ENCODE data around the gene NRBF2. TPM values are rescaled to one million over a fixed set of nuclear protein-coding genes. Genes with fewer than 3 reads are reported as not detected.
A peak's percentile ranks its signal among the peaks of the same experiment; 100 is the strongest.
"Not testable (repeated sequence)": the region's sequence is repeated elsewhere in the genome, so short reads cannot be mapped to it uniquely, and the experiment has no call there.

NRBF2 gene
- total RNA-seq, 2 experiments from 2014 or later = 15.4 to 15.6 TPM

GRCh38 chr10:63153868-63154545, 20.9 kb downstream of the NRBF2 start:
- CTCF ChIA-PET; H3K27ac Mint-ChIP-seq; H3K9me3 Mint-ChIP-seq; H3K4me1 Mint-ChIP-seq (ENCODE audit: low read depth); DNase-seq; H3K27me3 Mint-ChIP-seq (ENCODE audit: low read depth); H3K4me3 Mint-ChIP-seq; intact Hi-C loops (cut with micrococcal nuclease): not testable (repeated sequence)
- H3K36me3 Mint-ChIP-seq (ENCODE audit: low read depth) = peaks cover 13% of the 10 kb centered on the region

- Mint-ChIP-seq H3K27me3 (ENCODE audit: low read depth) (no peaks in the 10 kb centered on the region), H3K4me3 (no peak overlapping the region), H3K4me1 (ENCODE audit: low read depth) (peaks cover 8% of the 10 kb centered on the region), H3K9me3 (no peaks in the 10 kb centered on the region), H3K27ac (peak overlapping the region; percentile 30), H3K36me3 (ENCODE audit: low read depth) (peaks cover 11% of the 10 kb centered on the region)
- intact Hi-C loops (cut with micrococcal nuclease) = loop anchor here (5.0 kb wide), 3 partner anchors 152 to 892 kb away; no protein-coding TSS in a partner anchor
- CTCF ChIA-PET = interaction anchor here (2.2 to 4.8 kb wide), 2 partner anchors 10 to 19 kb away, joined by 10 to 30 read pairs; no protein-coding TSS in a partner anchor
- DNase-seq = no peak
These were observed 21.6 kb downstream of the NRBF2 start for GRCh38 chr10:63154546-63155387.

GRCh38 chr10:63155388-63156020, 22.4 kb downstream of the NRBF2 start:
- DNase-seq = no peak
- Mint-ChIP-seq H3K4me3 (no peak overlapping the region), H3K36me3 (ENCODE audit: low read depth) (peaks cover 11% of the 10 kb centered on the region), H3K27ac (peak overlapping the region; percentile 30), H3K4me1 (ENCODE audit: low read depth) (peaks cover 8% of the 10 kb centered on the region), H3K9me3 (no peaks in the 10 kb centered on the region), H3K27me3 (ENCODE audit: low read depth) (no peaks in the 10 kb centered on the region)
- intact Hi-C loops (cut with micrococcal nuclease) = loop anchor here (5.0 kb wide), 3 partner anchors 153 to 893 kb away; no protein-coding TSS in a partner anchor
- CTCF ChIA-PET = interaction anchor here (0.6 to 4.8 kb wide), 6 partner anchors 11 to 657 kb away, joined by 3 to 30 read pairs (median 14); no protein-coding TSS in a partner anchor

GRCh38 chr10:63156236-63156635, 23.1 kb downstream of the NRBF2 start:
- CTCF ChIA-PET = interaction anchor here (0.6 to 4.8 kb wide), 9 partner anchors 10 to 657 kb away, joined by 3 to 32 read pairs (median 17); no protein-coding TSS in a partner anchor
- intact Hi-C loops (cut with micrococcal nuclease) = loop anchor here (5.0 kb wide), 3 partner anchors 154 to 894 kb away; no protein-coding TSS in a partner anchor
- no peaks in the 10 kb centered on the region for H3K27me3 Mint-ChIP-seq (ENCODE audit: low read depth)
- H3K27ac Mint-ChIP-seq = no peak overlapping the region
- peaks cover 11% of the 10 kb centered on the region for H3K36me3 Mint-ChIP-seq (ENCODE audit: low read depth)
- DNase-seq = no peak
- H3K9me3 Mint-ChIP-seq = no peaks in the 10 kb centered on the region
- H3K4me1 Mint-ChIP-seq (ENCODE audit: low read depth) = peaks cover 8% of the 10 kb centered on the region
- no peak overlapping the region for H3K4me3 Mint-ChIP-seq

- H3K27ac Mint-ChIP-seq = no peak overlapping the region
- intact Hi-C loops (cut with micrococcal nuclease) = loop anchor here (1.0 to 5.0 kb wide), 11 partner anchors 25 to 896 kb away; partner anchors contain the start of gene NRBF2
- CTCF ChIA-PET = interaction anchor here (0.5 to 4.8 kb wide), 34 partner anchors 8 to 905 kb away, joined by 3 to 32 read pairs (median 4); partner anchors contain the start of genes EGR2 and NRBF2
- no peak overlapping the region for H3K4me3 Mint-ChIP-seq
- H3K27me3 Mint-ChIP-seq (ENCODE audit: low read depth) = no peaks in the 10 kb centered on the region
- H3K9me3 Mint-ChIP-seq = no peaks in the 10 kb centered on the region
- H3K36me3 Mint-ChIP-seq (ENCODE audit: low read depth) = peaks cover 8% of the 10 kb centered on the region
- peaks cover 11% of the 10 kb centered on the region for H3K4me1 Mint-ChIP-seq (ENCODE audit: low read depth)
- peak; percentile 67 for DNase-seq
These were observed 24.9 kb downstream of the NRBF2 start for GRCh38 chr10:63157845-63158624.

- no peak for DNase-seq
- no peaks in the 10 kb centered on the region for H3K27me3 Mint-ChIP-seq (ENCODE audit: low read depth)
- peaks cover 8% of the 10 kb centered on the region for H3K4me1 Mint-ChIP-seq (ENCODE audit: low read depth)
- CTCF ChIA-PET = interaction anchor here (0.9 to 1.7 kb wide), 3 partner anchors 15 to 567 kb away, joined by 3 to 9 read pairs (median 5); no protein-coding TSS in a partner anchor
- intact Hi-C loops (cut with micrococcal nuclease) = no loop called here
- no peak overlapping the region for H3K4me3 Mint-ChIP-seq
- H3K36me3 Mint-ChIP-seq (ENCODE audit: low read depth) = no peaks in the 10 kb centered on the region
- no peak overlapping the region for H3K27ac Mint-ChIP-seq
- H3K9me3 Mint-ChIP-seq = no peaks in the 10 kb centered on the region
These were observed 28.5 kb downstream of the NRBF2 start for GRCh38 chr10:63161592-63161991.

- Mint-ChIP-seq H3K36me3 (ENCODE audit: low read depth) (peaks cover 8% of the 10 kb centered on the region), H3K4me1 (ENCODE audit: low read depth) (peaks cover 8% of the 10 kb centered on the region), H3K4me3 (no peak overlapping the region), H3K27ac (no peak overlapping the region), H3K27me3 (ENCODE audit: low read depth) (no peaks in the 10 kb centered on the region), H3K9me3 (no peaks in the 10 kb centered on the region)
- intact Hi-C loops (cut with micrococcal nuclease) = no loop called here
- DNase-seq = no peak
- CTCF ChIA-PET = interaction anchor here (0.8 to 9.1 kb wide), 2 partner anchors 23 to 555 kb away, joined by 3 to 205 read pairs; no protein-coding TSS in a partner anchor
These were observed 31.1 kb downstream of the NRBF2 start for GRCh38 chr10:63164166-63164623.

- Mint-ChIP-seq H3K27me3 (ENCODE audit: low read depth) (no peaks in the 10 kb centered on the region), H3K27ac (no peak overlapping the region), H3K9me3 (no peaks in the 10 kb centered on the region), H3K4me1 (ENCODE audit: low read depth) (peaks cover 17% of the 10 kb centered on the region), H3K36me3 (ENCODE audit: low read depth) (peaks cover 15% of the 10 kb centered on the region), H3K4me3 (no peak overlapping the region)
- DNase-seq = no peak
- CTCF ChIA-PET = interaction anchor here (0.7 to 9.1 kb wide), 3 partner anchors 14 to 554 kb away, joined by 3 to 205 read pairs (median 4); no protein-coding TSS in a partner anchor
- intact Hi-C loops (cut with micrococcal nuclease) = loop anchor here (5.0 kb wide), 1 partner anchor 652 kb away; no protein-coding TSS in a partner anchor
These were observed 32.1 kb downstream of the NRBF2 start for GRCh38 chr10:63165249-63165648.

- intact Hi-C loops (cut with micrococcal nuclease) = loop anchor here (1.0 to 5.0 kb wide), 3 partner anchors 463 to 651 kb away; no protein-coding TSS in a partner anchor
- Mint-ChIP-seq H3K4me3 (no peak overlapping the region), H3K36me3 (ENCODE audit: low read depth) (peaks cover 24% of the 10 kb centered on the region), H3K9me3 (no peaks in the 10 kb centered on the region), H3K27ac (no peak overlapping the region), H3K27me3 (ENCODE audit: low read depth) (no peaks in the 10 kb centered on the region), H3K4me1 (ENCODE audit: low read depth) (peaks cover 30% of the 10 kb centered on the region)
- CTCF ChIA-PET = interaction anchor here (0.6 to 9.1 kb wide), 33 partner anchors 9 to 679 kb away, joined by 3 to 205 read pairs (median 4); partner anchors contain the start of genes JMJD1C and NRBF2
- peak; percentile 20 for DNase-seq
These were observed 33.7 kb downstream of the NRBF2 start for GRCh38 chr10:63166742-63167258.

GRCh38 chr10:63168821-63169462, 35.8 kb downstream of the NRBF2 start:
- intact Hi-C loops (cut with micrococcal nuclease) = loop anchor here (5.0 kb wide), 1 partner anchor 648 kb away; no protein-coding TSS in a partner anchor
- DNase-seq = no peak
- Mint-ChIP-seq H3K36me3 (ENCODE audit: low read depth) (peaks cover 34% of the 10 kb centered on the region), H3K4me1 (ENCODE audit: low read depth) (peaks cover 47% of the 10 kb centered on the region), H3K27ac (peak overlapping the region; percentile 43), H3K4me3 (no peak overlapping the region), H3K27me3 (ENCODE audit: low read depth) (no peaks in the 10 kb centered on the region), H3K9me3 (no peaks in the 10 kb centered on the region)
- CTCF ChIA-PET = interaction anchor here (0.5 to 9.1 kb wide), 3 partner anchors 460 to 907 kb away, joined by 3 to 205 read pairs (median 77); no protein-coding TSS in a partner anchor
